HepG2 (cell line): ENCODE measurements around the gene GPS1. TPM values are rescaled to one million over a fixed set of nuclear protein-coding genes. Genes with fewer than 3 reads are reported as not detected.
A peak's percentile ranks its signal among the peaks of the same experiment; 100 is the strongest.

ENCODE experiments used
- AGO2 ChIP-seq: fragments of 200-400 bp; formaldehyde crosslinking; optimal IDR thresholded peaks from 2 replicates; pipeline ENCODE3; 2017; ENCODE audit warnings: mild to moderate bottlenecking, low read depth, low read length, moderate library complexity
- CCDC6 ChIP-seq: sonication (generic); formaldehyde crosslinking; IDR thresholded peaks from 2 replicates; pipeline ENCODE4 v1.8.1; 2022; ENCODE audit warnings: mild to moderate bottlenecking, missing genetic modification reagents, moderate library complexity
- HBP1 ChIP-seq: IDR thresholded peaks from 2 replicates; pipeline ENCODE4 v1.6.1; 2016; ENCODE audit warnings: low read depth, control low read depth
- HIC2 ChIP-seq: sonication (generic); formaldehyde crosslinking; IDR thresholded peaks from 2 replicates; pipeline ENCODE4 v1.9.0; 2022; ENCODE audit warnings: low read depth, missing genetic modification reagents
- MTA1 ChIP-seq: sonication (generic); formaldehyde crosslinking; IDR thresholded peaks from 2 replicates; pipeline ENCODE4 v1.4.0; 2020; ENCODE audit warnings: missing genetic modification reagents, mild to moderate bottlenecking, borderline replicate concordance
- MTERF4 ChIP-seq: sonication (generic); formaldehyde crosslinking; IDR thresholded peaks from 2 replicates; pipeline ENCODE4 v1.8.0; 2023; ENCODE audit warnings: mild to moderate bottlenecking, missing genetic modification reagents
- SIX1 ChIP-seq: sonication (generic); formaldehyde crosslinking; IDR thresholded peaks from 2 replicates; pipeline ENCODE4 v1.4.0; 2020; ENCODE audit warnings: missing genetic modification reagents, borderline replicate concordance
- ZBTB37 ChIP-seq: sonication (generic); formaldehyde crosslinking; IDR thresholded peaks from 2 replicates; pipeline ENCODE4 v1.4.0; 2020; ENCODE audit warnings: mild to moderate bottlenecking, missing genetic modification reagents
- ZFAT ChIP-seq: sonication (generic); formaldehyde crosslinking; conservative IDR thresholded peaks from 2 replicates; pipeline ENCODE4 v1.8.1; 2023; ENCODE audit warnings: missing genetic modification reagents, inconsistent platforms
- ZFP36L2 ChIP-seq: sonication (generic); formaldehyde crosslinking; IDR thresholded peaks from 2 replicates; pipeline ENCODE4 v1.4.0; 2020; ENCODE audit warnings: missing genetic modification reagents
- ZNF235 ChIP-seq: sonication (generic); formaldehyde crosslinking; IDR thresholded peaks from 2 replicates; pipeline ENCODE4 v1.8.1; 2023; ENCODE audit warnings: mild to moderate bottlenecking, missing genetic modification reagents, borderline replicate concordance
- ZNF264 ChIP-seq: sonication (generic); formaldehyde crosslinking; IDR thresholded peaks from 2 replicates; pipeline ENCODE4 v1.4.0; 2020; ENCODE audit warnings: missing genetic modification reagents
- ZNF484 ChIP-seq: sonication (generic); formaldehyde crosslinking; IDR thresholded peaks from 2 replicates; pipeline ENCODE4 v1.5.1; 2020; ENCODE audit warnings: mild to moderate bottlenecking, low read depth, missing genetic modification reagents, borderline replicate concordance
- ZNF550 ChIP-seq: sonication (generic); formaldehyde crosslinking; IDR thresholded peaks from 2 replicates; pipeline ENCODE4 v1.4.0; 2020; ENCODE audit warnings: mild to moderate bottlenecking, missing genetic modification reagents, borderline replicate concordance
- ZNF619 ChIP-seq: sonication (generic); formaldehyde crosslinking; IDR thresholded peaks from 2 replicates; pipeline ENCODE4 v1.4.0; 2020; ENCODE audit warnings: mild to moderate bottlenecking, missing genetic modification reagents
- ZNF691 ChIP-seq: sonication (generic); formaldehyde crosslinking; IDR thresholded peaks from 2 replicates; pipeline ENCODE4 v1.4.0; 2020; ENCODE audit warnings: missing genetic modification reagents, low read depth, mild to moderate bottlenecking, borderline replicate concordance
- ZNF713 ChIP-seq: sonication (generic); formaldehyde crosslinking; IDR thresholded peaks from 2 replicates; pipeline ENCODE4 v1.4.0; 2020; ENCODE audit warnings: mild to moderate bottlenecking, missing genetic modification reagents
- polyA plus RNA-seq, 8 experiments: library from polyadenylated mRNA; depleted of rRNA in 3 of 8; stranded (reverse) in 7 of 8; unstranded in 1 of 8; fragments of >200 nt; fragmentation: Illumina TruSeq in 4 of 8; extraction: Trizol in 4 of 8; gene quantifications; 2 replicates each; pipeline versions ENCODE4 v1.2.1 to v1.2.3, GENCODE V29; 2011 to 2016; ENCODE audit warnings: low read depth in 4 of 8, missing spikeins in 1 of 8, mixed read lengths in 1 of 8; ENCODE audit not compliant: insufficient read depth in 1 of 8
- total RNA-seq, 5 experiments: library from RNA; depleted of rRNA; stranded (reverse); fragments of >200 nt; fragmentation: Illumina TruSeq; extraction: Trizol; gene quantifications; 2 replicates each; pipeline ENCODE4 v1.2.3, GENCODE V29; 2016; ENCODE audit warnings: low read depth in 1 of 5

The GPS1 gene
- total and polyA plus RNA-seq, 2 of the 13 experiments (the other 11 are each of a cell fraction or from before 2014, with no cell fraction given) = 124 to 128 TPM

- no peak for TF ChIP-seq HBP1 (CRISPR knock-in tag)
- no peak for TF ChIP-seq ZFAT (CRISPR knock-in tag)
- TF ChIP-seq MTERF4 = peak; percentile 73; the same call in 1 of the 2 replicates
- no peak for TF ChIP-seq ZFP36L2 (CRISPR knock-in tag)
- TF ChIP-seq CCDC6 = peak; percentile 82; the same call in 1 of the 2 replicates
- no peak for TF ChIP-seq ZNF713 (CRISPR knock-in tag)
- no peak for TF ChIP-seq ZNF235 (CRISPR knock-in tag)
- TF ChIP-seq ZNF264 (CRISPR knock-in tag) = peak; percentile 58; the same call in 1 of the 2 replicates
- peak; percentile 93 for TF ChIP-seq MTA1 (CRISPR knock-in tag)
- TF ChIP-seq SIX1 (CRISPR knock-in tag) = no peak
- TF ChIP-seq ZNF691 = peak; percentile 85; the same call in 1 of the 2 replicates
- TF ChIP-seq AGO2 = peak; percentile 67
- TF ChIP-seq ZNF619 (CRISPR knock-in tag) = peak; percentile 89
- no peak for TF ChIP-seq ZNF484 (CRISPR knock-in tag)
- no peak; the same call in 1 of the 2 replicates for TF ChIP-seq ZBTB37 (CRISPR knock-in tag)
- no peak for TF ChIP-seq ZNF550 (CRISPR knock-in tag)
- TF ChIP-seq HIC2 (CRISPR knock-in tag) = peak; percentile 89
Observed at GRCh38 chr17:82103553-82104451, 52.1 kb downstream of the GPS1 start (continued).
